ENCODE measurements around the gene SH3PXD2A.
"Not testable (repeated sequence)": the region's sequence is repeated elsewhere in the genome, so short reads cannot be mapped to it uniquely, and the experiment has no call there.

The SH3PXD2A gene

GRCh38 chr10:103665162-103665889 is 190.1 kb downstream of the SH3PXD2A start:
- DNase-seq (ENCODE audit: low read depth) = no peak

- no peak for DNase-seq (ENCODE audit: low read depth)
Measured at GRCh38 chr10:103663802-103664201, 191.6 kb downstream of the SH3PXD2A start.

GRCh38 chr10:103663236-103663635 is 192.1 kb downstream of the SH3PXD2A start:
- no peak for DNase-seq (ENCODE audit: low read depth)

DNA sequence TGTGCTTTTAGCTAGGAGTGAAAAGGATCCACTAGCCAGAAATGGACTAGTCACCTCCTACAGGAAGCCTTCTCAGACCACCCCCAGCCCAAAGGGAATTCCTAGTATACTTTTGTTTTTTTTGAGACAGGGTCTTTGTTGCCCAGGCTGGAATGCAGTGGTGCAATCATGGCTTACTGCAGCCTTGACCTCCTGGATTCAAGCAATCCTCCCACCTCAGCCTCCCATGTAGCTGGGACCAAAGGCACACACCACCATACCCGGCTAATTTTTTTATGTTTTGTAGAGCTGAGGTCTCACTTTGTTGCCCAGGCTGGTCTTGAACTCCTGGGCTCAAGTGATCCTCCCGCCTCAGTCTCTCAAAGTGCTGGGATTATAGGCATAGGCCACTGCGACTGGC is 192.7 kb downstream of the SH3PXD2A start:
- not testable (repeated sequence) for DNase-seq (ENCODE audit: low read depth)

DNA sequence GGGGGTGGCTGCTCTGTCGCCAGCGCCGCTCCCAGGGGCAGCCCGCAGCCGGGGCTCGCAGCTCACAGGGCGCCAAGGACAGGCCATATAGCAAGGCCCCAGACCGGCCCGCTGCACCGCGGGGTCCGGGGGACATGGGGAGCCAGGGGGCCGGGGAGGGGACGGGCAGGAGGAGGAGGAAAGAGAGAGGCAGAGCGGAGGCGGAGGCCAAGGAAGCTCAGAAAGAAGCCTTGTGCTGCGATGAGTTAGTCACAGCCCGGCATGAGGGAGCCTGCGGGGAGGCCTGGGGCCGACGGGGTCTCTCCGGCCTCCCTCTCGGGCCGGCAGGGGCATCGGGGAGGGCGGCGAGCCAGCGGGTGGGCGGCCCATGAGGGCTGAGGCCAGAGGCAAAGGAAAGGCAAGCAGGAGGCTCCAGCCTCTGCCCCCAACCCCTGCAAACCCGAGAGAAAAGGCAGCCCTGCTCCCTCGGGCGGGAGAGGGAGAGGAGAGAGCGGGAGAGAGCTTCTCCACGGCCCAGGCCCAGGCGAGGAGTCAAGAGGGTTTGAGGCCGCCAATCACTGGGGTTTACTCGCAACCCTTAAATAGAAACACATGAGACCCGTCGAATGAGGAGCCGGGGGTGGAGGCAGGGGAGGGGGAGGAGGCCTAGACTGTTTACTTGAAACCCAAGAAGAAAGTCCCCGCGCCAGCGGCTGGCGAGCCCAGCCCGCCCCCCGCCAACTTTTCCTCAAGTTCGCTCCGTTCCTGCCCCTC is 194.0 kb downstream of the SH3PXD2A start:
- peak; percentile 84 for DNase-seq (ENCODE audit: low read depth)

- no peak for DNase-seq (ENCODE audit: low read depth)
Measured at GRCh38 chr10:103660364-103661197, 194.8 kb downstream of the SH3PXD2A start.

- DNase-seq (ENCODE audit: low read depth) = peak; percentile 89
Measured at GRCh38 chr10:103659674-103660363, 195.6 kb downstream of the SH3PXD2A start.

- DNase-seq (ENCODE audit: low read depth) = no peak
Measured at GRCh38 chr10:103658049-103658577, 197.3 kb downstream of the SH3PXD2A start.

GRCh38 chr10:103657061-103657591 is 198.2 kb downstream of the SH3PXD2A start:
- DNase-seq (ENCODE audit: low read depth) = no peak

- DNase-seq (ENCODE audit: low read depth) = no peak
Measured at GRCh38 chr10:103654925-103655324, 200.5 kb downstream of the SH3PXD2A start.

- no peak for DNase-seq (ENCODE audit: low read depth)
Measured at GRCh38 chr10:103653581-103654037, 201.8 kb downstream of the SH3PXD2A start.

DNA sequence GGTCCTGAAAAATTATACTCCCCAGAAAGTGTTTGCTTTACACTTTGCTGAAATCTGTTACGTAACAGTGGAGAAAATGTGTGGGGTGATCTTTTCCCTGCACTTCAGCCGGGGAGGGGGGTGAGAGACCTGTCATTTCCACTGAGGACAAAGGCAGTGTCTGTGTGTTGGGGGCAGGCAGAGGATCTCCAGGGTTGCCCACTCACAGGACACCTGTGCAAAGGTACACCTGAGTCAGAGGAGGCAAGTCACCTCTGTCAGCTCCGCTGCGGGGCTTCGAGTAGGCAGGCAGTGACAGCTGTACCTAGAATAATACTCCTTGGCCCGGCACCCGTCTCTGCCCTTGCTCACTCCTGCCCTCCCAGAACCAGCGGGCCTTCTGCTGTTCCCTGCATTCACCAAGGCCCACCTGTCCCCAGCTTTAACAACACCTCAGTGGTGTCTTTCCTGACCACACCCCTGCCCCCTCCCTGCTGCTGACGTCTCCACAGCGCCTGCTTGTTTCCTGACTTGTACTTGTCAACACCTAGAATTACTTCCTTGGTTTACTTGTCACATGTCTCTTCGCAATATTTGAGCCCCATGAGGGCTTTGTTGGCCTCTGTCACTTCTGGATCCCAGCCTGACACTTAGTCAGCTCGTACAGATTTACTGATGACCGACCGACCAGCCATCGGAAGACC is 202.6 kb downstream of the SH3PXD2A start:
- no peak for DNase-seq (ENCODE audit: low read depth)

DNA sequence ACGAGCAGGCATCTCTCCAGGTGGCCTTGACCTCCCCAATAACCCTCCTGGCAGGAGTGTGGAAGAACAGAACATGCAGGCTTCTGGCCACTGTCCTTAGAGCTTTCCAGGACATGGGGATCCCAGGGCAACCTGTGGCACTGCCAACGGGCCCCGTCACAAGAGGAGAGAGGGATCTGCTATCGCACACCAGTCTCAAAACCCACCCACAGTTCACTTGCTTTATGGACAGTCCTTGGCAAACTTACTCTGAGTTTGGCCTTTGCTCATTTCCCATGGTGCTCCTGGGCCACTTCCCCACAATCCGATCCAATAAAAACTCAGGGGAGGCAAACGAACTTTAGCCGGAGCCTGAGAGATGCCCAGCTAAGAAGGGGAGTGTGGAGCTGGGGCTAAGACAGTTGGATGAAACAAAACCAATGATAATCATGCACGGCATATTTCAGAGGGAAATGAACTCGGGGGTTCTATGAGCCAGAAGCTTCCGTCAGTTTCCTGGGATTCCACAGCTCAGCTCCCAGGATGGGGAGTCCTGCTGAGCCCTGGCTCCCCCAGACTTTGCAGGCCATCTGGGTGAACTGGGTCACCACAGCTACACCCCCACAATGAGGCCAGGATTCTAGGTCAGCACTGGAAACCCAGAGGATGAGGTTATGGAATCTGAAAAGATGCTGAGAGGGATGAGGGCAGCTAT is 203.4 kb downstream of the SH3PXD2A start:
- no peak for DNase-seq (ENCODE audit: low read depth)

DNA sequence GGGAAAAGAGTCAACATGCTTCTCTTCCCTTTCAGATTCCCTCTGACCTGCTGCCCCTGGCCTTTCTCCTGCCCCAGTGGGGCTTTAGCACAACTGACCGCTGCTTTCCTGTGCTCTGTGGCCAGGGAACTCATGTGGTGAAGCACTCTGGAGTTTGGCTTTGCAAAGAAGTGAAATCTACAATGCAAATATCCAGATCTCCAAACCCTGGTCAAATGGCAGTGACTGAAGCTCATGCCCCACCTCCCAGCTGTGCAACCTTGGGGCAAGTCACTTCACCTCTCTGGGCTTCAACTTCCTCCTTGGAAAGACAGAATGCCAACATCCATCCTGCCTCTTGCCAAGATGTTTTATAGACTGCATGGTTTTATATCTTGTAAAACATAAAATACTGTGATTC is 204.0 kb downstream of the SH3PXD2A start:
- DNase-seq (ENCODE audit: low read depth) = no peak

- DNase-seq (ENCODE audit: low read depth) = no peak
Measured at GRCh38 chr10:103649654-103650423, 205.5 kb downstream of the SH3PXD2A start.

- no peak for DNase-seq (ENCODE audit: low read depth)
Measured at GRCh38 chr10:103648636-103649532, 206.5 kb downstream of the SH3PXD2A start.

DNA sequence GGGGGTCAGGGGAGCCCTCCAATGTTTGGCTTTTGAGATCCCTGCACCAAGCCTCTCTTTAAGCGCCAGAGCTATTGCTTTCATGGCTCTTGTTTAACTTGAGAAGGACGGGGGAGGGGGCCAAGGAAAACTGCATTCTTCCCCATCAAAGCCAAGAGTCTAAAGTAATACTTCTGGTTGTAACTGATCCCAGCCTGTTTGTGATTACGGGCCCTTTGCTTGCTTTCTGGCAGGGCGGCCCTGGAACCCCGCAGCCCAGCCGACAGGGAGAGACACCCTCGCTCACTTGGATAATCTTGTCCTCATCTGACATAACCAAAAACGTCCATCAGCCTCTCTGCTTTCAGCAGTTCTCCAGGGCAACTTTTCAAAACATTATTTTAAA is 207.1 kb downstream of the SH3PXD2A start:
- DNase-seq (ENCODE audit: low read depth) = no peak

GRCh38 chr10:103646304-103646703 is 209.1 kb downstream of the SH3PXD2A start:
- no peak for DNase-seq (ENCODE audit: low read depth)
